Adipocyte (in vitro differentiated cells): Measurements from ENCODE around the gene UBE2M.

Experiments
- DNase-seq: peaks from one replicate; pipeline ENCODE4 v3.0.0-alpha.2; 2015; ENCODE audit warnings: low read depth
- H3K27me3 ChIP-seq: replicated peaks from 2 replicates; pipeline ENCODE4 v1.7.0; 2013; ENCODE audit warnings: mild to moderate bottlenecking, low read length, moderate library complexity; ENCODE audit not compliant: control insufficient read depth, insufficient read depth
- H3K36me3 ChIP-seq: 2 replicates; pipeline ENCODE4 v1.7.0; 2013; ENCODE audit warnings: low read length, mild to moderate bottlenecking, moderate library complexity; ENCODE audit not compliant: control insufficient read depth, insufficient read depth, severe bottlenecking
- H3K4me1 ChIP-seq: 2 replicates; pipeline ENCODE4 v1.7.0; 2013; ENCODE audit warnings: mild to moderate bottlenecking, low read length, moderate library complexity; ENCODE audit not compliant: control insufficient read depth, insufficient read depth
- H3K4me3 ChIP-seq: 2 replicates; pipeline ENCODE4 v1.7.0; 2013; ENCODE audit warnings: mild to moderate bottlenecking, low read length, moderate library complexity
- H3K9ac ChIP-seq: 2 replicates; pipeline ENCODE4 v1.7.0; 2013; ENCODE audit warnings: mild to moderate bottlenecking, low read length, moderate library complexity
- H3K9me3 ChIP-seq: 2 replicates; pipeline ENCODE4 v1.7.0; 2013; ENCODE audit warnings: mild to moderate bottlenecking, low read length, moderate library complexity; ENCODE audit not compliant: control insufficient read depth

UBE2M gene

GRCh38 chr19:58551577-58552471, 6.6 kb downstream of the UBE2M start:
- Histone ChIP-seq H3K4me1 (peaks cover 32% of the 10 kb centered on the region), H3K9me3 (no peaks in the 10 kb centered on the region), H3K27me3 (no peaks in the 10 kb centered on the region), H3K4me3 (no peak overlapping the region), H3K36me3 (peaks cover 73% of the 10 kb centered on the region), H3K9ac (no peak overlapping the region)
- no peak for DNase-seq

- Histone ChIP-seq H3K9ac (no peak overlapping the region), H3K27me3 (no peaks in the 10 kb centered on the region), H3K4me1 (peaks cover 32% of the 10 kb centered on the region), H3K9me3 (no peaks in the 10 kb centered on the region), H3K4me3 (no peak overlapping the region), H3K36me3 (peaks cover 66% of the 10 kb centered on the region)
- DNase-seq: no peak
These were observed 7.3 kb downstream of the UBE2M start for GRCh38 chr19:58551123-58551497.

- no peaks in the 10 kb centered on the region for H3K27me3 ChIP-seq
- H3K4me3 ChIP-seq: no peak overlapping the region
- no peak for DNase-seq
- H3K9me3 ChIP-seq: no peaks in the 10 kb centered on the region
- peaks cover 62% of the 10 kb centered on the region for H3K36me3 ChIP-seq
- H3K4me1 ChIP-seq: peaks cover 34% of the 10 kb centered on the region
- H3K9ac ChIP-seq: no peak overlapping the region
These were observed 7.9 kb downstream of the UBE2M start for GRCh38 chr19:58550362-58551122.

GRCh38 chr19:58549664-58550361, 8.6 kb downstream of the UBE2M start:
- no peak overlapping the region for H3K9ac ChIP-seq
- H3K27me3 ChIP-seq: no peaks in the 10 kb centered on the region
- peaks cover 29% of the 10 kb centered on the region for H3K4me1 ChIP-seq
- no peaks in the 10 kb centered on the region for H3K9me3 ChIP-seq
- no peak overlapping the region for H3K4me3 ChIP-seq
- DNase-seq: no peak
- peaks cover 60% of the 10 kb centered on the region for H3K36me3 ChIP-seq

- H3K4me1 ChIP-seq: peaks cover 25% of the 10 kb centered on the region
- no peaks in the 10 kb centered on the region for H3K27me3 ChIP-seq
- no peak for DNase-seq
- no peak overlapping the region for H3K4me3 ChIP-seq
- H3K36me3 ChIP-seq: peaks cover 60% of the 10 kb centered on the region
- H3K9me3 ChIP-seq: no peaks in the 10 kb centered on the region
- no peak overlapping the region for H3K9ac ChIP-seq
These were observed 9.3 kb downstream of the UBE2M start for GRCh38 chr19:58548859-58549663.

- no peak overlapping the region for H3K4me3 ChIP-seq
- H3K9ac ChIP-seq: no peak overlapping the region
- peaks cover 56% of the 10 kb centered on the region for H3K36me3 ChIP-seq
- H3K4me1 ChIP-seq: peaks cover 17% of the 10 kb centered on the region
- no peaks in the 10 kb centered on the region for H3K27me3 ChIP-seq
- H3K9me3 ChIP-seq: no peaks in the 10 kb centered on the region
- no peak for DNase-seq
These were observed 10.8 kb downstream of the UBE2M start for GRCh38 chr19:58547323-58548312.

- H3K9me3 ChIP-seq: no peaks in the 10 kb centered on the region
- H3K9ac ChIP-seq: peak overlapping the region; percentile 95
- peak overlapping the region; percentile 95 for H3K4me3 ChIP-seq
- peaks cover 41% of the 10 kb centered on the region for H3K36me3 ChIP-seq
- no peak for DNase-seq
- no peaks in the 10 kb centered on the region for H3K27me3 ChIP-seq
- peaks cover 17% of the 10 kb centered on the region for H3K4me1 ChIP-seq
These were observed 12.3 kb downstream of the UBE2M start for GRCh38 chr19:58546019-58546530.

- H3K9me3 ChIP-seq: no peaks in the 10 kb centered on the region
- H3K27me3 ChIP-seq: peaks cover under 1% of the 10 kb centered on the region
- DNase-seq: peak; percentile 30
- peaks cover 17% of the 10 kb centered on the region for H3K4me1 ChIP-seq
- peak overlapping the region; percentile 95 for H3K4me3 ChIP-seq
- peak overlapping the region; percentile 95 for H3K9ac ChIP-seq
- peaks cover 34% of the 10 kb centered on the region for H3K36me3 ChIP-seq
These were observed 13.0 kb downstream of the UBE2M start for GRCh38 chr19:58545286-58546018.

- Histone ChIP-seq H3K4me1 (peaks cover 17% of the 10 kb centered on the region), H3K36me3 (peaks cover 27% of the 10 kb centered on the region), H3K4me3 (peak overlapping the region; percentile 95), H3K27me3 (peaks cover 4% of the 10 kb centered on the region), H3K9me3 (no peaks in the 10 kb centered on the region), H3K9ac (peak overlapping the region; percentile 95)
- peak; percentile 81 for DNase-seq
These were observed 13.7 kb downstream of the UBE2M start for GRCh38 chr19:58544591-58545285.
